Fibroblast of lung (primary cell): ENCODE measurements around the gene RING1. TPM values are rescaled to one million over a fixed set of nuclear protein-coding genes. Genes with fewer than 3 reads are reported as not detected.

Experiments
- DNase-seq, 2 donors: peaks; one replicate each; pipeline versions ENCODE4 v3.0.0 to v3.0.0-alpha.2; 2010; ENCODE audit warnings: low read depth in 2 of 2
- H2AFZ ChIP-seq: 2 replicates; pipeline ENCODE4 v1.5.1; 2012; ENCODE audit warnings: low read length, control low read depth, inconsistent platforms
- H3K27ac ChIP-seq: 2 replicates; pipeline ENCODE4 v1.5.1; 2011; ENCODE audit warnings: low read length, control low read depth; ENCODE audit not compliant: insufficient read depth
- H3K27me3 ChIP-seq: 2 replicates; pipeline ENCODE4 v1.5.1; 2011; ENCODE audit warnings: mild to moderate bottlenecking, low read length; ENCODE audit not compliant: control insufficient read depth, insufficient read depth
- H3K36me3 ChIP-seq: 2 replicates; pipeline ENCODE4 v1.5.1; 2011; ENCODE audit warnings: low read length; ENCODE audit not compliant: control insufficient read depth, insufficient read depth
- H3K4me1 ChIP-seq: 2 replicates; pipeline ENCODE4 v1.5.1; 2011; ENCODE audit warnings: low read length; ENCODE audit not compliant: control insufficient read depth, insufficient read depth; ENCODE audit errors: extremely low read depth
- H3K4me2 ChIP-seq: 2 replicates; pipeline ENCODE4 v1.5.1; 2011; ENCODE audit warnings: low read length, control low read depth; ENCODE audit not compliant: insufficient read depth; ENCODE audit errors: extremely low read depth
- H3K4me3 ChIP-seq, 4 experiments: fragments of 200-600 bp in 1 of 4; sonication (generic) in 1 of 4; replicated peaks in 1 of 4; 2 replicates each; pipeline ENCODE4 v1.5.1; 2011 to 2016; ENCODE audit warnings: low read length in 4 of 4, low read depth in 3 of 4, mild to moderate bottlenecking in 3 of 4, control low read depth in 2 of 4, inconsistent platforms in 1 of 4, mixed read lengths in 1 of 4; ENCODE audit not compliant: insufficient read depth in 1 of 4; ENCODE audit errors: control extremely low read depth in 1 of 4
- H3K79me2 ChIP-seq: 2 replicates; pipeline ENCODE4 v1.5.1; 2012; ENCODE audit warnings: mild to moderate bottlenecking, low read length, inconsistent platforms; ENCODE audit not compliant: control insufficient read depth, insufficient read depth
- H3K9ac ChIP-seq: 2 replicates; pipeline ENCODE4 v1.5.1; 2011; ENCODE audit warnings: mild to moderate bottlenecking, low read length, control low read depth; ENCODE audit not compliant: insufficient read depth
- H3K9me3 ChIP-seq: 2 replicates; pipeline ENCODE4 v1.5.1; 2012; ENCODE audit warnings: low read depth, low read length; ENCODE audit not compliant: control insufficient read depth, insufficient read depth
- H4K20me1 ChIP-seq: 2 replicates; pipeline ENCODE4 v1.5.1; 2011; ENCODE audit warnings: low read length; ENCODE audit not compliant: control insufficient read depth, insufficient read depth; ENCODE audit errors: extremely low read depth
- EZH2 ChIP-seq: IDR thresholded peaks from 2 replicates; pipeline ENCODE4 v1.5.1; 2012; ENCODE audit warnings: low read length, control low read depth, mild to moderate bottlenecking; ENCODE audit errors: missing control alignments
- polyA minus RNA-seq: library from RNA; depleted of rRNA, polyadenylated mRNA; stranded (reverse); fragments of >200 nt; gene quantifications from 2 replicates; pipeline ENCODE4 v1.2.3, GENCODE V29; 2011; ENCODE audit warnings: low replicate concordance
- polyA plus RNA-seq, 2 donors: library from polyadenylated mRNA; depleted of rRNA in 1 of 2; stranded (reverse) in 1 of 2; unstranded in 1 of 2; fragments of >200 nt; gene quantifications; 2 replicates each; pipeline ENCODE4 v1.2.1, GENCODE V29; 2011 to 2012; ENCODE audit warnings: missing spikeins in 1 of 2
- total RNA-seq: library from RNA; depleted of rRNA; stranded (reverse); fragments of >200 nt; gene quantifications from 2 replicates; pipeline ENCODE4 v1.2.1, GENCODE V29; 2014
- TF ChIP-seq, protein P1 (sequence below), 2 donors: IDR thresholded peaks in 1 of 2; conservative IDR thresholded peaks in 1 of 2; 1 replicate in 1 of 2; 2 replicates in 1 of 2; pipeline ENCODE4 v1.5.1; 2011 to 2012; ENCODE audit warnings: low read length in 2 of 2, control low read depth in 1 of 2, inconsistent platforms in 1 of 2, low read depth in 1 of 2, mild to moderate bottlenecking in 1 of 2

The RING1 gene
- total RNA-seq (30.6 and 33.1 TPM in 2 replicates), polyA plus RNA-seq (24.7 and 27.3 TPM in 2 replicates), polyA minus RNA-seq (45.7 and 60.7 TPM in 2 replicates)
- polyA plus RNA-seq (2012) = 51.3 and 58.5 TPM in 2 replicates

DNA sequence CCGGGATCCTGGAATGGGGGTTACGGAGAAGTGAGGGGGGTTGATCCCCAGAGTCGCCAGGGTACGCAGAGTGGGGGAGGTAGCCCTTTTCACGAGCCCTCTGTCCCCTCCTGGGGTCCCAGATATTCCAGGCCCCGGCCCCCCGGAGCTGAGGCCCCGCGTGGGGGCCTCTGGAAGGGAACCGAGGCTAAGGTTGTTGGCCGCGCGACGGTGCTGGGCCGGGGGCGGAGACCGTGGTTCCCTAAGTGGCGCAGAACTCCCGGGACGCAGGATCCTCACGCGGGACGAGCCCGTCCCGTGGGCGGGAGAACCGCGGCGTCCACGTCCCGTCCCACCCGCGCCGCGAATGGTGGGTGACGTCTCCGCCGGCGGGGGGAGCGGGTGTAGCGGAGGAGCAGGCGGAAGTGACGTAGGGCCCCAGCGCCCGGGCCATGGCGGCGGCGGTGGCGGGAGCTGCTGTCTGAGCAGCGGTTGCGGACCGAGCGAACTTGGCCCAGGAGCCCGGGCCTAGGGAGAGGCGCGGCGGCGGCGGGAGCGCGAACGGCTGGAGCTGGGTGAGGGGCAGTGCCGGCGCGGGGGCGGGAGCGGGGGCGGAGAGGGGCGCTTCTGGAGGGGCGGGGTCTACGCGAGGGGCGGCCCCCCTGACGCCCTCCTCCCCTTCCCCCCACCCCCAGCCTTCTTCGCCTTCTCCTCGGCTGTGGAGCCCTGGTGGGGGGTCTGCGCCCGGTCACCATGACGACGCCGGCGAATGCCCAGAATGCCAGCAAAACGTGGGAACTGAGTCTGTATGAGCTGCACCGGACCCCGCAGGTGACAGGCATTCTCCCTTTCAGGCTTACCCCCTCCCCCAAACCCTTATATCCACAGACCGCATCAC, at the start of gene RING1:
TSS of gene RING1 (plus strand) at position 410 of the 877 bp plus-strand sequence. CDS start at position 733, 323 bp downstream.
- Histone ChIP-seq H3K9ac (peak within 1 kb of the TSS; percentile 97), H3K79me2 (peaks cover 7% of the 10 kb centered on the region), H3K9me3 (no peaks in the 10 kb centered on the region), H3K27me3 (no peaks in the 10 kb centered on the region), H2AFZ (peak within 1 kb of the TSS; percentile 29), H3K27ac (peak within 1 kb of the TSS; percentile 96), H4K20me1 (no peaks in the 10 kb centered on the region), H3K4me3 (peak within 1 kb of the TSS; percentile 86 to 96 (median 93)), H3K4me1 (peaks cover 31% of the 10 kb centered on the region), H3K36me3 (peaks cover 16% of the 10 kb centered on the region), H3K4me2 (peak within 1 kb of the TSS; percentile 98)
- TF ChIP-seq, protein P1, sequence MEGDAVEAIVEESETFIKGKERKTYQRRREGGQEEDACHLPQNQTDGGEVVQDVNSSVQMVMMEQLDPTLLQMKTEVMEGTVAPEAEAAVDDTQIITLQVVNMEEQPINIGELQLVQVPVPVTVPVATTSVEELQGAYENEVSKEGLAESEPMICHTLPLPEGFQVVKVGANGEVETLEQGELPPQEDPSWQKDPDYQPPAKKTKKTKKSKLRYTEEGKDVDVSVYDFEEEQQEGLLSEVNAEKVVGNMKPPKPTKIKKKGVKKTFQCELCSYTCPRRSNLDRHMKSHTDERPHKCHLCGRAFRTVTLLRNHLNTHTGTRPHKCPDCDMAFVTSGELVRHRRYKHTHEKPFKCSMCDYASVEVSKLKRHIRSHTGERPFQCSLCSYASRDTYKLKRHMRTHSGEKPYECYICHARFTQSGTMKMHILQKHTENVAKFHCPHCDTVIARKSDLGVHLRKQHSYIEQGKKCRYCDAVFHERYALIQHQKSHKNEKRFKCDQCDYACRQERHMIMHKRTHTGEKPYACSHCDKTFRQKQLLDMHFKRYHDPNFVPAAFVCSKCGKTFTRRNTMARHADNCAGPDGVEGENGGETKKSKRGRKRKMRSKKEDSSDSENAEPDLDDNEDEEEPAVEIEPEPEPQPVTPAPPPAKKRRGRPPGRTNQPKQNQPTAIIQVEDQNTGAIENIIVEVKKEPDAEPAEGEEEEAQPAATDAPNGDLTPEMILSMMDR (conservative IDR thresholded peaks at IDR 0.05 in 1 of 2, IDR thresholded peaks at IDR 0.05 in 1 of 2; ENCODE audit: low read depth in 1 of 2, low read length in 2 of 2) = no peak
- DNase-seq = peak; percentile 71 to 72

DNA sequence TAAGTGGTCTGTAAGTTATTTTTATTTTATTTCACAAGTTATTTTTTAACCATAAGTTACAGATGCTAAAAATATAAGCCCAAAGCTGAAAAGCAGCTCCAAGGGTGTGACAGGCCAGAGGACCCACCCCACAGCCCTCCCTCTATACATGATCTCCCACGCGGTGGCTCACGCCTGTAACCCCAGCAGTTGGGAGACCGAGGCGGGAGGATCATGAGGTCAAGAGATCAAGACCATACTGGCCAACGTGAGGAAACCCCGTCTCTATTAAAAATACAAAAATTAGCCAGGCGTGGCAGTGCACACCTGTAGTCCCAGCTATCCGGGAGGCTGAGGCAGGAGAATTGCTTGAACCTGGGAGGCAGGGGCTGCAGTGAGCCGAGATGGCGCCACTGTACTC, 48.2 kb upstream of the RING1 start:
- no peak for TF ChIP-seq EZH2
- TF ChIP-seq, protein P1 (conservative IDR thresholded peaks at IDR 0.05 in 1 of 2, IDR thresholded peaks at IDR 0.05 in 1 of 2; ENCODE audit: low read depth in 1 of 2, low read length in 2 of 2) = no peak
- no peaks in the 10 kb centered on the region for H3K36me3 ChIP-seq
- no peak overlapping the region for H3K27ac ChIP-seq
- peaks cover 5% of the 10 kb centered on the region for H3K4me1 ChIP-seq
- DNase-seq = no peak
- H3K9me3 ChIP-seq = no peaks in the 10 kb centered on the region
- no peaks in the 10 kb centered on the region for H3K27me3 ChIP-seq
- no peaks in the 10 kb centered on the region for H4K20me1 ChIP-seq
- H3K4me3 ChIP-seq = no peak overlapping the region
- H3K79me2 ChIP-seq = no peaks in the 10 kb centered on the region
- no peak overlapping the region for H3K9ac ChIP-seq
- H3K4me2 ChIP-seq = no peak overlapping the region
- H2AFZ ChIP-seq = no peak overlapping the region

DNA sequence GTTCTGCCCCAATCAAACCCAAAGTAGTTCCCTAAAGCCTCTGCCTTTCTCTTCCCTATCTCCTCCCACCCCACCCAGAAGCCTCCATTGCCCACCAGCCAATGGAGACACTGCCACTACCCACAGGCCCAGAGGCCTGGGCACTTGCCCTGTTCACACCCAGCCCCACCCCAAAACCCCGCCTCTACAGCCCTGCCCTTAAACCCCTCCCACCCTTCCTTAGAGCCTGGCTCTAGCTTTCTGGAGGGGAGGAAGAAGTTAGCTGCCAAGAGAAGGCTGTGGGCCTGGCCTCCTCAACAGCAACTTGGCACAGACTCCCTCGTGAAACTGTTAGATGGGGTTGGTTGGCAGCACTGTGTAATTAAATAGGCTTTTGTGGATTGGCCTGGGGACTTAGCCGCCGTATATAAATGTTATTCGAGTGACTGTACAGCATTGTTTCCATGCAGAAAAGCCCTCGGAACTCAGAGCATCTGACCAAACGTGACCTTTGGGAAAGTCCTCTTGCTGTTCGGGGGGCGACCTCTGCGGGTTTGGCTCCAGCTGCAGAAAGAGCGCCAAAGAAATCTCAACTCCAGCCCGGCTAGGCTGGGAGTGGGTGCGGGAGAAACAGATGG, 47.5 kb upstream of the RING1 start:
- Histone ChIP-seq H3K4me1 (peaks cover 5% of the 10 kb centered on the region), H3K27me3 (no peaks in the 10 kb centered on the region), H3K9me3 (no peaks in the 10 kb centered on the region), H3K4me3 (peak overlapping the region in 1 of 4 experiments; percentile 52), H3K9ac (no peak overlapping the region), H4K20me1 (no peaks in the 10 kb centered on the region), H2AFZ (no peak overlapping the region), H3K4me2 (peak overlapping the region; percentile 76), H3K79me2 (no peaks in the 10 kb centered on the region), H3K36me3 (no peaks in the 10 kb centered on the region), H3K27ac (peak overlapping the region; percentile 48)
- peak; percentile 89 to 96 for DNase-seq
- no peak for TF ChIP-seq EZH2
- TF ChIP-seq, protein P1 (conservative IDR thresholded peaks at IDR 0.05 in 1 of 2, IDR thresholded peaks at IDR 0.05 in 1 of 2; ENCODE audit: low read depth in 1 of 2, low read length in 2 of 2) = no peak
